ENCODE results near the gene HEMK1. TPM values are rescaled to one million over a fixed set of nuclear protein-coding genes. Genes with fewer than 3 reads are reported as not detected.

HEMK1 gene
- total RNA-seq, 1 experiment from 2014 or later = 14.0 TPM

- DNase-seq (ENCODE audit: low read depth) = no peak
Observed at GRCh38 chr3:50612970-50613846, 43.9 kb downstream of the HEMK1 start.

- no peak for DNase-seq (ENCODE audit: low read depth)
Observed at GRCh38 chr3:50615190-50615589, 45.9 kb downstream of the HEMK1 start.

- DNase-seq (ENCODE audit: low read depth) = peak; percentile 78
Observed at GRCh38 chr3:50616003-50616769, 46.9 kb downstream of the HEMK1 start.

GRCh38 chr3:50616770-50617095, 47.4 kb downstream of the HEMK1 start:
- peak; percentile 90 for DNase-seq (ENCODE audit: low read depth)

GRCh38 chr3:50617096-50617791, 47.9 kb downstream of the HEMK1 start, which contains the start of gene MAPKAPK3:
TSS of gene MAPKAPK3 (plus strand) at chr3:50617151. CDS start at chr3:50617566, 415 bp downstream.
- DNase-seq (ENCODE audit: low read depth) = no peak

GRCh38 chr3:50617911-50618481, 48.7 kb downstream of the HEMK1 start:
- no peak for DNase-seq (ENCODE audit: low read depth)

GRCh38 chr3:50620420-50620819, 51.1 kb downstream of the HEMK1 start:
- DNase-seq (ENCODE audit: low read depth) = no peak

GRCh38 chr3:50620820-50621219, 51.5 kb downstream of the HEMK1 start:
- DNase-seq (ENCODE audit: low read depth) = peak; percentile 67

- DNase-seq (ENCODE audit: low read depth) = no peak
Observed at GRCh38 chr3:50622881-50623280, 53.6 kb downstream of the HEMK1 start.

- peak; percentile 71 for DNase-seq (ENCODE audit: low read depth)
Observed at GRCh38 chr3:50623840-50624474, 54.6 kb downstream of the HEMK1 start.

GRCh38 chr3:50624634-50625033, 55.3 kb downstream of the HEMK1 start:
- DNase-seq (ENCODE audit: low read depth) = peak; percentile 44

GRCh38 chr3:50625231-50626182, 56.2 kb downstream of the HEMK1 start:
- no peak for DNase-seq (ENCODE audit: low read depth)

GRCh38 chr3:50626401-50626800, 57.1 kb downstream of the HEMK1 start:
- DNase-seq (ENCODE audit: low read depth) = no peak

- peak; percentile 98 for DNase-seq (ENCODE audit: low read depth)
Observed at GRCh38 chr3:50627407-50628051, 58.2 kb downstream of the HEMK1 start.

GRCh38 chr3:50628601-50629000, 59.3 kb downstream of the HEMK1 start:
- no peak for DNase-seq (ENCODE audit: low read depth)

GRCh38 chr3:50630394-50630793, 61.1 kb downstream of the HEMK1 start:
- no peak for DNase-seq (ENCODE audit: low read depth)

GRCh38 chr3:50630877-50631276, 61.6 kb downstream of the HEMK1 start:
- DNase-seq (ENCODE audit: low read depth) = no peak

GRCh38 chr3:50632450-50632849, 63.1 kb downstream of the HEMK1 start:
- no peak for DNase-seq (ENCODE audit: low read depth)

- DNase-seq (ENCODE audit: low read depth) = no peak
Observed at GRCh38 chr3:50633230-50633790, 64.0 kb downstream of the HEMK1 start.

All from HT1080 (cell line).